Activated CD4-positive, alpha-beta T cell treated with anti-CD3 and anti-CD28 coated beads, Interleukin-2, amount 50 U/mL, for 24 hours (primary cell): Measurements from ENCODE around the gene CTXN1.

ENCODE experiments used
- DNase-seq, 2 donors: peaks; one replicate each; pipeline ENCODE4 v3.0.0-alpha.2; 2020; ENCODE audit warnings: low read depth in 1 of 2, low spot score in 1 of 2

The CTXN1 gene

DNA sequence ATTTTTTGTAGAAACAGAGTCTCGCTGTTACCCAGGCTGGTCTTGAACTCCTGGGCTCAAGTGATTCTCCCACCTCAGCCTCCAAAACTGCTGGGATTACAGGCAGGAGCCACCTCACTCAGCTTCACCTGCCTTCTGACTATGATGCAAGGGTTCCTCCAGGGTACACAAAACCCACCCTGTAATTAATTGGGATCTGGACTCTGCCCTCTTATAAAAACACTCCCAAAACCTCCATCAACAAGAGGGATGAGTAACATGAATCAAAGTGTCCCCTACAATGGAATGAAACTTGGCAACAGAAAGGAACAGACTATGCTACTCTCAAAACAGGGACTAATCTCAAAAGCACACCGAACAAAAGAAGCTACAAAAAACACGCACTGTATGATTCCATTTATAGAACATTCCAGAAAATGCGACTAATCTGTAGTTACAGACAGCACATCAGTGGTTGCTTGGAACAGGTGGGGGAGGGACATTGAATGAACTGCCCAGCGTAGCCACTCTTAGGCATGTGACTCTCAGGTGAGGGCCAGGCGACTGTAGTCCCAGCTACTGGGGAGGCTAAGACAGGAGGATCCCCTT, 48.6 kb downstream of the CTXN1 start:
- DNase-seq = no peak

DNA sequence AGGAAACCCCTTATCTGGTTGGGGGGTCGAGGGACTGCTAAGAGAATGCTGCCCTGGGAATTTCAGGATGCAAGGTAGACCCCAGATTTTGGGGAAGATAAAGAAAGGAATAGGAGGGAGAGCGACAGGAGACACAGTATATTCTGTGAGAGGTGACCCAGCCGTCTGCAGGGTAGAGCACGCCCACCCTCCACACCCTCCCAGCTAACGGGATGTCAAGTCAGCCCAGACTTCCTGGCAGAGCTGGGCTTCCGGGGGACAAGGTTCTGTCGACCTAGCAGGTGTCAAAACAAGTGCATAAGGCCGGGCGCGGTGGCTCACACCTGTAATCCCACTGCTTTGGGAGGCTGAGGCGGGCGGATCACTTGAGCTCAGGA, 51.0 kb downstream of the CTXN1 start:
- DNase-seq = no peak
